T-cell (primary cell): ENCODE data around the gene FOXN3. TPM values are rescaled to one million over a fixed set of nuclear protein-coding genes. Genes with fewer than 3 reads are reported as not detected.

Experiments used
- ATAC-seq, 4 experiments: fragments of 200-7000 bp in 3 of 4; fragments of 150-1000 bp in 1 of 4; cut with Tn5 transposase; replicated peaks in 1 of 4; 1 replicate in 3 of 4; 2 replicates in 1 of 4; pipeline ENCODE4 v1.10.0; 2021; ENCODE audit warnings: moderate library complexity in 3 of 4, mild to moderate bottlenecking in 2 of 4, moderate number of reproducible peaks in 1 of 4
- CTCF ChIA-PET, 2 donors: fragments of 300-600 bp; sonication (Branson Sonifier 250); formaldehyde crosslinking; loops; one replicate each; lab custom pipeline; 2022; ENCODE audit warnings: antibody characterized with exemption in 2 of 2; lab: Charles Lee
- POLR2A ChIA-PET, 2 donors: fragments of 300-600 bp; sonication (Branson Sonifier 250); formaldehyde crosslinking; loops; one replicate each; lab custom pipeline; 2022; ENCODE audit warnings: antibody characterized with exemption in 2 of 2; lab: Charles Lee
- DNase-seq, 35 experiments: peaks; one replicate each; pipeline versions ENCODE4 v3.0.0 to v3.0.0-alpha.2; 2013 to 2023
- H3K27ac ChIP-seq: one replicate; pipeline ENCODE4 v1.5.1; 2013; ENCODE audit warnings: low read length
- H3K27me3 ChIP-seq, 2 experiments: replicated peaks in 1 of 2; 1 replicate in 1 of 2; 2 replicates in 1 of 2; pipeline versions ENCODE4 v1.6.1 to v1.7.0; 2013; ENCODE audit warnings: low read length in 1 of 2, mixed read lengths in 1 of 2; ENCODE audit not compliant: control insufficient read depth in 2 of 2, insufficient read depth in 2 of 2; ENCODE audit errors: extremely low read depth in 1 of 2
- H3K36me3 ChIP-seq, 2 donors: 1 replicate in 1 of 2; 2 replicates in 1 of 2; pipeline versions ENCODE4 v1.6.1 to v1.7.0; 2013; ENCODE audit warnings: low read length in 1 of 2; ENCODE audit not compliant: control insufficient read depth in 2 of 2, insufficient read depth in 1 of 2; ENCODE audit errors: extremely low read depth in 1 of 2
- H3K4me1 ChIP-seq, 2 experiments: 1 replicate in 1 of 2; 2 replicates in 1 of 2; pipeline versions ENCODE4 v1.6.1 to v1.7.0; 2013; ENCODE audit warnings: low read length in 2 of 2, mixed read lengths in 1 of 2; ENCODE audit not compliant: insufficient read depth in 2 of 2, control insufficient read depth in 1 of 2; ENCODE audit errors: extremely low read depth in 1 of 2
- H3K4me3 ChIP-seq, 2 donors: 1 replicate in 1 of 2; 2 replicates in 1 of 2; pipeline versions ENCODE4 v1.5.1 to v1.7.0; 2013; ENCODE audit warnings: mild to moderate bottlenecking in 2 of 2, low read length in 1 of 2, moderate library complexity in 1 of 2; ENCODE audit not compliant: control insufficient read depth in 1 of 2; ENCODE audit errors: extremely low read depth in 1 of 2
- H3K9me3 ChIP-seq: 2 replicates; pipeline ENCODE4 v1.7.0; 2013
- H3K27ac Mint-ChIP-seq, 2 donors: one replicate each; pipeline ENCODE4 v1.8.0; 2020 to 2021; ENCODE audit warnings: mild to moderate bottlenecking in 2 of 2, mixed read lengths in 2 of 2
- H3K27me3 Mint-ChIP-seq, 2 donors: one replicate each; pipeline ENCODE4 v1.8.0; 2021 to 2022; ENCODE audit warnings: mixed read lengths in 2 of 2
- H3K36me3 Mint-ChIP-seq: one replicate; pipeline ENCODE4 v1.8.0; 2021; ENCODE audit warnings: mixed read lengths
- H3K4me1 Mint-ChIP-seq, 3 donors: one replicate each; pipeline ENCODE4 v1.8.0; 2020 to 2022; ENCODE audit warnings: mixed read lengths in 3 of 3, mild to moderate bottlenecking in 1 of 3
- H3K4me3 Mint-ChIP-seq, 3 donors: one replicate each; pipeline ENCODE4 v1.8.0; 2020 to 2022; ENCODE audit warnings: mild to moderate bottlenecking in 3 of 3, mixed read lengths in 3 of 3, moderate library complexity in 3 of 3
- H3K9me3 Mint-ChIP-seq, 3 donors: one replicate each; pipeline ENCODE4 v1.8.0; 2020 to 2022; ENCODE audit warnings: mixed read lengths in 3 of 3
- WGBS: methylation state at CpG from one replicate; pipeline ENCODE4 v1.1.5; 2013; ENCODE audit warnings: missing lambda C conversion rate; ENCODE audit not compliant: insufficient coverage; 5-methylcytosine and 5-hydroxymethylcytosine counted together
- total RNA-seq, 35 experiments: library from RNA in 6 of 35; stranded (reverse) in 6 of 35; fragments of 120-200 nt in 1 of 35; gene quantifications; one replicate each; pipeline versions ENCODE4 v1.2.1 to v1.2.4 and lab custom pipeline; 2013 to 2026

Gene FOXN3
- total RNA-seq, 5 donors from 2014 or later (not counting 1 experiment from before 2014, with no cell fraction given) = 92.8 to 176 (median 103) TPM

DNA sequence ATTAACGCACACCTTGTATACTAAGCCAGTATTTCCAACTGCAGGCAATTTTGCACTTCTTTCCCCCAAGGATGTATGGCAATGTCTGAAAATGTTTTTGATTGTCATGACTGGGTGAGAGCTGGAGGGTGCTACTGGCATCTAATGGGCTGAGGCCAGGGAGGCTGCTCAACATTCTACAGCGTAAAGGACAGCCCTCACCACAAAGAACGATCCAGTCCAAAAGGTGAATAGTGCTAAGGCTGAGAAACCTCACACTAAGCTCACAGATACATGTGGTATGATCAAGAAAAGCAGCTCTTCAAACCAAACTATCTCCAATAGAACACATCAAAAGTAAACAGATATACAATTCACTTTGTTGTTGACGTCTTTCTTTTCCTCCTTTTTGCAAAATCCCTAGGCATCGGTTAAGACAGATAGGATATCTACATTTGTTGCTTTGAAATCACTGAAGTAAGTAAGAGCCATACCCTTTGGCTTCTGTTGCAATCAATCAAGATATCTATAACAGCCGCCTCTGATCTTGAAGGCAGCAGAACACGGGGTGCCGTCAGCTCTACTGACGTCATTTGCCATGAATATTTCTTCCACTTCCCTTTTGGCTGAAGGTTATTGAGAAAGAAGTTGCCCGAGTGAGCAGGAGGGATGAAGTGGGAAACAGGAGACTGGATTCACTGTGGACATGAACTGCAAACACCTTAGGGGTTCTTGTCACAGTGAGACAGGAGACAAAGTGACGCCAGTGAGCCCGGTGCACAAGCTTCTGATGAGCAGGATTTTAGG is 218.3 kb downstream of the FOXN3 start:
- ChIA-PET POLR2A (no interaction called here), CTCF (interaction anchor here in 1 of 2 donors (0.5 to 0.7 kb wide), 2 partner anchors 437 to 1062 kb away, joined by 3 to 9 read pairs; no protein-coding TSS in a partner anchor)
- Histone ChIP-seq H3K27ac (no peak overlapping the region), H3K4me1 (peaks cover 2 to 26% of the 10 kb centered on the region in 2 experiments), H3K4me3 (no peak overlapping the region), H3K36me3 (peaks cover 4 to 5% of the 10 kb centered on the region in 2 donors), H3K9me3 (no peaks in the 10 kb centered on the region), H3K27me3 (no peaks in the 10 kb centered on the region)
- Mint-ChIP-seq H3K27ac (no peak overlapping the region), H3K36me3 (peaks cover 51% of the 10 kb centered on the region), H3K4me3 (no peak overlapping the region), H3K27me3 (no peaks in the 10 kb centered on the region), H3K4me1 (peaks cover 60 to 73% (median 69%) of the 10 kb centered on the region in 3 donors), H3K9me3 (peaks cover 3 to 6% (median 5%) of the 10 kb centered on the region in 3 donors)
- DNase-seq = no peak
- no peak for ATAC-seq
- no CpG with 5 or more reads among the region's 12 CpGs for WGBS

DNA sequence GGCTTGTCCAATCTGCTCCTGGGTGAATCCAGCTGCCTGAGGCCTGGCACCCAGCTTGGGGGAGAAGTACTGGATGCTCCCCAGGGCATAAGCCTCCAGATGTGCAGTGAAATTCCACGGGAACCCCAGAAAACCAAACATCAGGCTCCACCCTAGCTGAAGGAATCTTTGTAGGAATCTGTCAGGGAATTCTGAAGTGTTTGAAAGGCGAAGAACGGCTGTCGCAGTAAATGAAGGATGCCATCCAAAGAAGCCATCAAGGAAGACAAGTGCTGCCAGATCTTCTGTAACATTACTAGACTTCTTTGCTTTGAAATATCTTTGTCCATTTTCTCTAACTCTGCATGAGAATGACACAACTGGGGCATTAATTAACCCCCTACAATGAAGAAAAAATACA is 219.4 kb downstream of the FOXN3 start:
- ChIA-PET CTCF (no interaction called here), POLR2A (no interaction called here)
- no peaks in the 10 kb centered on the region for H3K27me3 ChIP-seq
- no peak for DNase-seq
- Mint-ChIP-seq H3K27me3 (no peaks in the 10 kb centered on the region), H3K27ac (no peak overlapping the region), H3K4me1 (peaks cover 52 to 63% (median 59%) of the 10 kb centered on the region in 3 donors), H3K4me3 (no peak overlapping the region), H3K9me3 (peaks cover 3 to 6% (median 5%) of the 10 kb centered on the region in 3 donors), H3K36me3 (peaks cover 47% of the 10 kb centered on the region)
- no peaks in the 10 kb centered on the region for H3K9me3 ChIP-seq
- H3K27ac ChIP-seq = no peak overlapping the region
- peaks cover 4 to 5% of the 10 kb centered on the region in 2 donors for H3K36me3 ChIP-seq
- WGBS = 100% methylated on average over 1 of the region's 4 CpGs
- ATAC-seq = no peak
- H3K4me3 ChIP-seq = no peak overlapping the region
- H3K4me1 ChIP-seq = peaks cover 0 to 14% of the 10 kb centered on the region in 2 experiments

DNA sequence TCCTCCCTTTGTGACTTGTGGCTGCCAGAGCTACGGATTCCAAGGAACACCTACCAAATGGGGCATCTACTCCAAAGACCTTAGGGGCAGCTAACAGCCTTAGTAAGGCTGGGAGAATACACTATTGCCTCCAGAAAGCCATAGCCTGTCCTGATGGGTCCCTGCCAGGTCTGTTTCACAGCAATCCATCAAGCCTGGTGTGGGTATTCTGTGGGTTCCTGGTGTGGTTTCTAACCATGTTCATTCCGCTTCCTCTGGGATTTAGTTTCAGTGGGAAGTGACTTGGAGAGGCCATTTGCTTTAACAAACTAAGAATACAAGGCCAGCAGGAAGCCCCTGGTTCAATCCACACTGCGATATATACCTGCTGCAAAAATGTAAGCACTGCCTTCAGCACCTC is 220.5 kb downstream of the FOXN3 start:
- H3K27me3 Mint-ChIP-seq = no peaks in the 10 kb centered on the region

DNA sequence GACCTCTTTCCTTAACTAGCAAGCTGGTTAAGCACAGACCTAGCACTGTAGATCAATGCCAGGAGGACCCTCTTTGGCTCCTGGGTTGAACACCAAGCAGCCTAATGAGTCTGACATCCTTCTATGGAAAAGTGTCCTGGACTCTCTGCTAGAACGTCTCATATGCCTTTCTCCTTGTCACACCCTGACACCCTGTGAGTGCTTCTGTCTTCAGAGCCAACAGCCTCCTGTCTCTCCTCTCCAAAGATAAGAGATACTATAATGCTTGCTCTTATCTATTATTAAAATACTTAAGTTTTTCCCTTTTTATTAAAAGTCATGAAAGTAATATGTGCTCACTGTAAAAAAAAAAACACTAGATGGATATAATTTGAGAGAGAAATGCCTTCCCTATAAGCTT is 222.7 kb downstream of the FOXN3 start:
- no CpG with 5 or more reads among the region's 1 CpG for WGBS
- Histone ChIP-seq H3K9me3 (no peaks in the 10 kb centered on the region), H3K36me3 (peaks cover 5 to 6% of the 10 kb centered on the region in 2 donors), H3K4me1 (no peaks in the 10 kb centered on the region), H3K27ac (no peak overlapping the region), H3K4me3 (no peak overlapping the region), H3K27me3 (no peaks in the 10 kb centered on the region)
- Mint-ChIP-seq H3K4me3 (no peak overlapping the region), H3K9me3 (peaks cover 3 to 6% (median 5%) of the 10 kb centered on the region in 3 donors), H3K4me1 (peaks cover 30 to 51% (median 34%) of the 10 kb centered on the region in 3 donors), H3K36me3 (peaks cover 51% of the 10 kb centered on the region), H3K27ac (no peak overlapping the region), H3K27me3 (no peaks in the 10 kb centered on the region)
- ATAC-seq (no peak), DNase-seq (no peak)
- POLR2A ChIA-PET = no interaction called here
- CTCF ChIA-PET = interaction anchor here in 1 of 2 donors (0.6 kb wide), 1 partner anchor 16 kb away, joined by 3 read pairs; no protein-coding TSS in a partner anchor

More for the DNA sequence above, 220.5 kb downstream of the FOXN3 start:
- Histone ChIP-seq H3K27me3 (no peaks in the 10 kb centered on the region), H3K4me1 (peaks cover 0 to 4% of the 10 kb centered on the region in 2 experiments), H3K27ac (no peak overlapping the region), H3K36me3 (peaks cover 2 to 5% of the 10 kb centered on the region in 2 donors), H3K9me3 (no peaks in the 10 kb centered on the region), H3K4me3 (no peak overlapping the region)
- no peak for DNase-seq
- ChIA-PET POLR2A (no interaction called here), CTCF (no interaction called here)
- Mint-ChIP-seq H3K36me3 (peaks cover 47% of the 10 kb centered on the region), H3K4me1 (peaks cover 42 to 53% (median 48%) of the 10 kb centered on the region in 3 donors), H3K9me3 (peaks cover 3 to 6% (median 5%) of the 10 kb centered on the region in 3 donors), H3K27ac (peak overlapping the region in 1 of 2 donors; percentile 57), H3K4me3 (no peak overlapping the region)
- ATAC-seq = no peak
- 100% methylated on average over 1 of the region's 3 CpGs for WGBS

DNA sequence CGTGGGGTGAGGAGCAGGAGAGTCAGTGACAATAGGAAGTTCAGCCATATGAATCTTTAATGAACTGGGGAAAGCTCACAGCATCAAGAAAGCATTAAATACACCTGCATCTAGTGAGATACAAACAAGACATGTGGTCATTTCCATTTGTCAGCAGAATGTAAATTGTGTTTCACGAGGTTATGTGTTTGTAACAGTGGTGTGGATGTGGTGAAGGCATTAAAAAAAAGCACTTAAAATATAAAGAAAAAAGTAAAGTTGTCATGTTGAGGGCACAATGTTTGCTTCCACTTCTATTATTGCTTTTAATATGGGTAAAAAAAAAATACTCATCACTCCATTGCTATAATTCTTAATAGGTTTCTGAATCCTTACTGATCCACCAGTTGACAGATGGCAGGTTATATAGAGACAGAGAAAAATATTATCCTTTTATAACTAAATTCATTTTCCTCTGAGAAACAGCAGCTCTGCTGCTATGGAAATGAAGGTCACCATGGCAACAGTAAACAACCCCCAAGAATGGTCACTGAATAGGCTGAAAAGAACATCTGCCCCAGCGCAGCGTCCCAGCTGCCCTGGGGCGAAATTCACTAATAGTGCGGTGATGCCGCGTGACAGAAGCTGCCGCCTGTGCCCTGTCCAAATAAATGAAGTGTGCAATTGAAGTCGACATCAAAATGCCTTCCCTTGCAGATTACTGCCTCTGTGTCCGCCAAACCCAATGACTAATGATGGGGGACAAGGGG is 226.1 kb downstream of the FOXN3 start:
- no peak for DNase-seq
- ChIA-PET POLR2A (no interaction called here), CTCF (no interaction called here)
- Mint-ChIP-seq H3K9me3 (peaks cover 0 to 3% (median 0%) of the 10 kb centered on the region in 3 donors), H3K4me3 (no peak overlapping the region), H3K27me3 (no peaks in the 10 kb centered on the region), H3K36me3 (peaks cover 30% of the 10 kb centered on the region), H3K4me1 (peaks cover 17 to 20% (median 19%) of the 10 kb centered on the region in 3 donors), H3K27ac (no peak overlapping the region)
- H3K9me3 ChIP-seq = no peaks in the 10 kb centered on the region
- no peak for ATAC-seq
- H3K4me1 ChIP-seq = peaks cover 0 to 3% of the 10 kb centered on the region in 2 experiments
- peaks cover 0 to 29% of the 10 kb centered on the region in 2 donors for H3K36me3 ChIP-seq
- 97% methylated on average over 6 of the region's 11 CpGs for WGBS
- no peak overlapping the region for H3K4me3 ChIP-seq
- H3K27ac ChIP-seq = no peak overlapping the region
- H3K27me3 ChIP-seq = no peaks in the 10 kb centered on the region

DNA sequence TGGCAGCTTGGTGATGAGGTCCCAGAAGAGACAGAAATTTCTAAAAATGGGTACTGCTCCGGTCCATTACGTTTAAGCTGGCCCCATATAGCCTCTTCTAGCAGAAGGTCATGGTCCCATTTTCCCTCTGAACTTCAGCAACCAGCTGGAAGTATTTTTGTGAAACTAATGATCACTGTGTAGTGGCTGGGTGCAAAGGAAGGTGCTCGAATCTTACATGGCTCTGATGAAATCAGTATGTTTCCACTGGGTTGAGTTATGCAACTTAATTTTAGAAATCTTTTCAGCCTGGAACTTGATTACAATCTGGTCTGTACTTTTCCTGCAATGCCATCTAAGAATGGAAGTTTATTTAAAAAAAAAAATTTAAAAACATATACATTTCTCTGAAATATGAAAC is 228.5 kb downstream of the FOXN3 start:
- no peak overlapping the region for H3K27ac ChIP-seq
- no CpG with 5 or more reads among the region's 3 CpGs for WGBS
- no peak overlapping the region for H3K4me3 ChIP-seq
- ATAC-seq (no peak), DNase-seq (no peak)
- ChIA-PET CTCF (interaction anchor here in 1 of 2 donors (0.6 kb wide), 1 partner anchor 279 kb away, joined by 5 read pairs; no protein-coding TSS in a partner anchor), POLR2A (no interaction called here)
- peaks cover 11 to 17% (median 14%) of the 10 kb centered on the region in 3 donors for H3K4me1 Mint-ChIP-seq
- H3K27me3 Mint-ChIP-seq = no peaks in the 10 kb centered on the region
- H3K9me3 Mint-ChIP-seq = no peaks in the 10 kb centered on the region
- H3K9me3 ChIP-seq = no peaks in the 10 kb centered on the region
- H3K4me3 Mint-ChIP-seq = no peak overlapping the region
- no peaks in the 10 kb centered on the region for H3K27me3 ChIP-seq
- H3K36me3 Mint-ChIP-seq = peaks cover 36% of the 10 kb centered on the region
- H3K27ac Mint-ChIP-seq = no peak overlapping the region
- peaks cover 0 to 34% of the 10 kb centered on the region in 2 donors for H3K36me3 ChIP-seq
- H3K4me1 ChIP-seq = peaks cover 0 to 3% of the 10 kb centered on the region in 2 experiments
